ENCODE results near the gene STK25.
"Not testable (repeated sequence)": the region's sequence is repeated elsewhere in the genome, so short reads cannot be mapped to it uniquely, and the experiment has no call there.

Gene STK25

GRCh38 chr2:241532733-241533601 lies 24.6 kb upstream of the STK25 start:
- DNase-seq (ENCODE audit: low read depth), result no peak
- H3K4me3 ChIP-seq (ENCODE audit: low read depth, low read length), result no peak overlapping the region
- no peak for TF ChIP-seq CTCF (IDR thresholded peaks at IDR 0.05; ENCODE audit: control insufficient read depth, extremely low read depth, insufficient read depth)

GRCh38 chr2:241532168-241532567 lies 23.8 kb upstream of the STK25 start:
- H3K4me3 ChIP-seq (ENCODE audit: low read depth, low read length), result no peak overlapping the region
- no peak for DNase-seq (ENCODE audit: low read depth)
- no peak for TF ChIP-seq CTCF (IDR thresholded peaks at IDR 0.05; ENCODE audit: control insufficient read depth, extremely low read depth, insufficient read depth)

GRCh38 chr2:241531161-241531722 lies 22.9 kb upstream of the STK25 start:
- H3K4me3 ChIP-seq (ENCODE audit: low read depth, low read length), result no peak overlapping the region
- no peak for DNase-seq (ENCODE audit: low read depth)
- no peak for TF ChIP-seq CTCF (IDR thresholded peaks at IDR 0.05; ENCODE audit: control insufficient read depth, extremely low read depth, insufficient read depth)

GRCh38 chr2:241530571-241530970 lies 22.2 kb upstream of the STK25 start:
- no peak for TF ChIP-seq CTCF (IDR thresholded peaks at IDR 0.05; ENCODE audit: control insufficient read depth, extremely low read depth, insufficient read depth)
- H3K4me3 ChIP-seq (ENCODE audit: low read depth, low read length), result no peak overlapping the region
- DNase-seq (ENCODE audit: low read depth), result no peak

GRCh38 chr2:241525818-241526780 lies 17.7 kb upstream of the STK25 start:
- DNase-seq (ENCODE audit: low read depth); H3K4me3 ChIP-seq (ENCODE audit: low read depth, low read length): not testable (repeated sequence)

GRCh38 chr2:241522477-241522876 lies 14.1 kb upstream of the STK25 start:
- TF ChIP-seq CTCF (IDR thresholded peaks at IDR 0.05; ENCODE audit: control insufficient read depth, extremely low read depth, insufficient read depth), result no peak
- H3K4me3 ChIP-seq (ENCODE audit: low read depth, low read length), result no peak overlapping the region
- no peak for DNase-seq (ENCODE audit: low read depth)

- TF ChIP-seq CTCF (IDR thresholded peaks at IDR 0.05; ENCODE audit: control insufficient read depth, extremely low read depth, insufficient read depth), result no peak
- H3K4me3 ChIP-seq (ENCODE audit: low read depth, low read length), result no peak overlapping the region
- DNase-seq (ENCODE audit: low read depth), result no peak
These were observed 11.3 kb upstream of the STK25 start for GRCh38 chr2:241519669-241520068.

All from LNCaP clone FGC (cell line).